ENCODE measurements around the gene CMYA5.
"Not testable (repeated sequence)": the region's sequence is repeated elsewhere in the genome, so short reads cannot be mapped to it uniquely, and the experiment has no call there.

CMYA5 gene

DNA sequence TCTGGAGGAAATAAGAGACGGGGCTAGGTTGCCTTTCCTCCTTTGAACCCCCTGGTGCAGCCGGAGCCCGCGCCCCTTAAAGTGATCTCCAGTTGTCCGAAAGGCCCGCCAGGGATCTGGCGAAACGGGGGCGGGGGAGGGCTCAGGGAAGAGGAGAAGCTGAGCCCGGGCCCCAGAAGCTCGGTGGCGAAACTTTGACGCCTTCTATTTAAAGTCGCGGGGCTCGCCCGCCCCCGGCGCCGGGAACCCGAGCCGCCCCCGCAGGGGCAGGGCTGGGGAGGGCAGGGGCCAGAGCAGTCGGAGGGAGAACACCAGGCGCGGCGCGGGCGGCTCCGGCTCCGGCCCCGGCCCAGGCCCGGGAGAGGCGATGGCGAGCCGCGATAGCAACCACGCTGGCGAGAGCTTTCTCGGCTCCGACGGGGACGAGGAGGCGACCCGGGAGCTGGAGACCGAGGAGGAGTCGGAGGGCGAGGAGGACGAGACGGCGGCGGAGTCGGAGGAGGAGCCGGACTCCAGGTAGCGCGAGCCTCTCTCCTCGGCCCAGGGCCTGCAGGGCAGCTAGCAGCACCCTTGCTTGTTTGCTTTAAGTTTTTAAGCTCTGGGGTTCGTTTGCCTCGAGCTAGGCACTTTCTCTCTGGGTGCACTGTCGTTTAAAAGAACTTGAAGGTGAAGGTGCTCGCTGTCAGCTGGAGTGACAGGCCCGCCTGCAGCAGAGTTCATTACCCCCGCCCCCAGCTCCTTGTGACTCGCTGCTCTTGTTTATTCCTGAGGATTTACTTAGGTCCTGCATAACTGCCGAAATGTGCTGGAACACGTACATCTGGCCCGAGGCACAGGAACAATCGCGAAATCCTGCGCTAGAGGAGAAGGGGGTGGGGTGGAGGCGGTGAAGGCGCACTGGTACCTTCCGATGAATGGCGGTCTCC, at the start of gene CMYA5:
Gene CMYA5, plus strand, starts transcription at position 296 of the 926 bp plus-strand sequence. Its CDS starts 72 bp downstream, at position 368.
- DNase-seq = no peak

DNA sequence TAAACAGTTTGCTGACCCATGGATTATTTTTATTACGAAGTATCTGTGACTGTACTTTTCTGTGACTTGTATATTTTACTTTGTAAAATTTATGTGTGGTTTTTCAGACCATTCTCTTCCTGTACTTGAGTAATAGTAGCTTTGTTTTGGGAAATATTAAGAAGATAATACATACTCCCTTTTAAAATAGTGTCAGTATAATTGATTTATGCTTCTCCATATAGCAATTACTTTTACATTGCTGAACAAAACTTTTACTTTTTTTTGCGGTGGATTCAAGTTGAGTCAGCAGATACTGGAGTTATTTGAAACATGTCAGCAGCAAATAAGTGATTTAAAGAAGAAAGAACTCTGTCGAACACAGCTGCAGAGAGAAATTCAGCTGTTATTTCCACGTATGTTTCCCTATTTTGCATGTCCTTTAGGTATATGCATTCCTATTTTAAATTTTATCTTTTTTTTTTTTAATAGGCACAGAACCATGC, 49.0 kb upstream of the CMYA5 start:
- no peak for DNase-seq

DNA sequence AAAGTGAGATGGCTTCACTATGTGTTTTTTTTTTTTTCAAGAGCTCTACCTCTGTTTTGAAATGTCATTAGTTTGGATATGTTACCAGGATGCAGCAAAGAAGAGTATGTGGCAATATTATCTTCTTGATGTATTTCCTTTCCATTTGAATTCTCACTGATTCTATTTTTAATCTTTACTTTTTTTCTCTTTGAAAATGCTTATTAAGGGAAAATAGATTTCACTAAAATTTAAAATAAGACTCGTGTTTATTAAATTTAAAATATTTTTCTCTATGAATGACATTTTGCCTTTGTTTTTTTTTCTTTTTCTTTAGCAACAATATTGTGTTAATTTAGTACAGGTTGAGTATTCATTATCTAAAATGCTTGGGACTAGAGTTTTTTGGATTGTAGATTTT, 48.2 kb upstream of the CMYA5 start:
- DNase-seq = no peak

DNA sequence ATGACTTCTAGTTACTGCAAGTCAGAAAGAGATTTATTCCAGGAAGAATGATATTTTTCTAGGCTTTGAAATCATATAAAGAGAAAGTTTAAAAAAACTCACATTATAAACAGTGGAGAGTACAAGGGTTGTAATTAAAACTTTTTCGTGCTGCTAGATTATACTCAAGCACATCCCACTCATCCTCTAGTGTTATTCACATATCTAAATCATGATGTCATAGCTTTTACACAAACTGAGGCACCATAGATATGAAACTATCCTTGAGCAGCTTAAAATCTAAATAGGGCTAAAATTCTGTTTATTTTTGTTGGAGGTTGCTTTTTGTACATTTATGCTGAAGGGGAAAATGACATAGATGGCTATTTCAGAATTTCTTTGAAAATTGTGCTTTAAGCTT, 47.4 kb upstream of the CMYA5 start:
- no peak for DNase-seq

DNA sequence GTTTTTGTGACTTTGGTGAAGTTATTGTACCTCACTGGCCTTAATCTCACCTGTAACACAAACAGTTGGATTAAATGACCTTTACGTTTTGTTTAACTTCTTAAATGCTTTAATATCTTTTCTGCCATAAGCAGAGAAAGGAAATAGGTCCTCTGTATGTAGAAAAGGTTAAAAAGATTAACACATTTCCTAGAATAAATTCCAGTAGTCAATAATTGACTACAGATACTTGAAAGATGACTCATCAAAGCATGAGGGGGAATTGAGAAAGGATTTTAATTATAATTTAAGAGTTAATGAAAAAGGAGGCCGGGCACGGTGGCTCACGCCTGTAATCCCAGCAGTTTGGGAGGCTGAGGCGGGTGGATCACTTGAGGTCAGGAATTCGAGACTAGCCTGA, 35.8 kb upstream of the CMYA5 start:
- DNase-seq = no peak

DNA sequence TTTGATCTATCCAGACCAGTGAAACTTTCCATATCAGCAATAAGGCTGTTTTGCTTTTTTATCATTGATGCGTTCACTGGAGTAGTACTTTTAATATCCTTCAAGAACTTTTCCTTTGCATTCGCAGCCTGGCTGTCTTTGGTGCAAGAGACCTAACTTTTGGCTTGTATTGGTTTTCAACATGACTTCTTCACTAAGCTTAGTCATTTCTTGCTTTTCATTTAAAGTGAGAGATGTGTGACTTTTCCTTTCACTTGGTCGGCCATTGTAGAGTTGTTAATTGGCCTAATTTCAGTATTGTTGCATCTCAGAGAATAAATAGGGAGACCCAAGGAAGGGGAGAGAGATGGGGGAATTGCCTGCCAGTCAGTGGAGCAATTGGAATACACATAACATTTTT, 26.4 kb upstream of the CMYA5 start:
- peak; percentile 39 for DNase-seq

DNA sequence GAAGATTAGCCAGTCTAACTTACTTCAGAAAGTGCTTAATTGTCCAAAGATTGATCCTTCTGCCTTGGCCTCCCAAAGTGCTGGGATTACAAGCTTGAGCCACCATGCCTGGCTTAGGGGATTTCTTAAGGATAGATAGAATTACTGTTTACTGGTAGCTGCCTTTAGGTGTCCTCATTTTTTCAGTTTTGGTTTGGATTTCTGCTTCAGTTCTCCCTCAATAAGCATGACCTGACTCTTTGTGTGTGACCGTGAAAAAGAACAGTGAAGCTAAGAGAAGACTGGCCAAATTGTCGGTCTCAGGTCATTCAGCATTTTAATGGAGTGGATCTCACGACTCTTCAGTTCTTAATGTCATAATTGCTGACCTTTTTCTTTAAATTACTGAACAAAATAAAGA, 22.9 kb upstream of the CMYA5 start:
- DNase-seq = no peak

DNA sequence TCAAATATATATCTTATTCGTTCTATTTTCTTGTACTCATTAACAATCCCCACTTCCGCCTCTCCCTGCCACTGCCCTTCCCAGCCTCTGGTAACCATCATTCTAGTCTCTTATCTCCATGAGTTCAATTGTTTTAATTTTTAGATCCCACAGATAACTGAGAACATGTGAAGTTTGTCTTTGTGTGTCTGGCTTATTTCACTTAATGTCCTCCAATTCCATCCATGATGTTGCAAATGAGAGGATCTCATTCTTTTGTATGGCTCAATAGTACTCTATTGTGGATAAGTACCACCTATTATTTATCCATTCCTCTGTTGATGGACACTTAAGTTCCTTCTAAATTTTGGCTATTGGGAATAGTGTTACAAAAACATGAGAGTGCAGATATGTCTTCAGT, 17.2 kb upstream of the CMYA5 start:
- no peak for DNase-seq

DNA sequence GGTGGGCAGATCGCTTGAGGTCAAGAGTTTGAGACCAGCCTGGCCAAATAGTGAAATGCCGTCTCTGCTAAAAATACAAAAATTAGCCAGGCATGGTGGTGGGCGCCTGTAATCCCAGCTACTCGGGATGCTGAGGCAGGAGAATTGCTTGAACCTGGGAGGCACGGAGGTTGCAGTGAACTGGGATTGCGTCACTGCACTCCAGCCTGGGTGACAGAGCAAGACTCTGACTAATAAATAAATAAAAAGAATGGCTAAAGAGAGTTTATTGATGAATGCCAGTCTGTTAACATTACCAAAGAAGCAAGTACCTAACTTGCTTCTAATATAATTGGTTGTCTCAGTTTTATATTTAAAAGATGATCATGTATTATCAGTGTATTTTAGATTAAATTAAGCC, 13.3 kb upstream of the CMYA5 start:
- DNase-seq = not testable (repeated sequence)

DNA sequence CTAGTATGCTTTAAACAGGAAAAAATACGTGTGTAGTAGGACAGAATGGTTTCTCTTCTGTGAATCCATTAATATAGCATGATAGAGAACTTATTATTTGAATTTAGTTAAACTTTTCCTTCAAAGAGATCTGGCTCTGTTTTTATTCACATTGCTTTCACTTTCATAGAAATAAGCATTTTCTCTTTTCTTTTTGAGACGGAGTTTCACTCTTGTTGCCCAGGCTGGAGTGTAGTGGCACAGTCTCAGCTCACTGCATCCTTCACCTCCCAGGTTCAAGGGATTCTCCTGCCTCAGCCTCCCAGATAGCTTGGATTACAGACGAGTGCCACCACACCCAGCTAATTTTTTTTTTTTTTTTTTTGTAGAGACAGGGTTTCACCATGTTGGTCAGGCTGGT, 7.5 kb upstream of the CMYA5 start:
- DNase-seq = not testable (repeated sequence)

DNA sequence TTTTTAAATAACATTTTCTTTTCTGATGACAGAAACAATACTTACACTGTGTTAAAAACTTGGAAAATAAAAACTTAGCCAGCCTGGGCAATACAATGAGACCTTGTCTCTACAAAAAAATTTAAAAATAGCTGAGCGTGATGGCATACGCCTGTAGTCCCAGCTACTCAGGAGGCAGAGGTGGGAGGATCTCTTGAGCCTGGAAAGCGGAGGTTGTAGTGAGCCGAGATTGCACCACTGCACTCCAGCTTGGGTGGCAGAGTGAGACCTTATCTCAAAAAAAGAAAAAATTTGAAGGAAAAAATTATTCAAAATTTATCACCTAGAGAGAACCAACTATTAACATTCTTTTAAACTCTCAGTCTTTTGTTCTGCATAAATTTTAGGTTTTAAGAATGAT, 4.9 kb upstream of the CMYA5 start:
- DNase-seq = no peak

DNA sequence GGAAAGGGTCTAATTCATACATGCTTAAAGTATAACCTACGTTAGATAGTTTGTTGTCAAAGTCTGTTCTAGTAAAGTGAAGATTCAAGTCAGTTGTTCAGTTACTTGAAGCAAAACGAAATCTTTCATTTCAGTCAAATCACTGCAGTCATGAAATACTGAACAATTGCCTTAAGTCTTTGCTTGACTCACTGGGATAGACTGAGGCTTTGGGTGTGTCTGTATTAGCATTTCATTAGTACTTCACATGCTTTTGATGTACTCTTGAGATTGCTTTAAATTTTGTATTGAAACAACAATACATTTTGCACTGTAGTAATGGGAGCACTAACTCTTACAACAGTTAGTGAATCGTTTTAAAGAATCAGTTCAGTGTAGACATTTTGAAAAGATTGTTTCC, 4.0 kb upstream of the CMYA5 start:
- DNase-seq = no peak

DNA sequence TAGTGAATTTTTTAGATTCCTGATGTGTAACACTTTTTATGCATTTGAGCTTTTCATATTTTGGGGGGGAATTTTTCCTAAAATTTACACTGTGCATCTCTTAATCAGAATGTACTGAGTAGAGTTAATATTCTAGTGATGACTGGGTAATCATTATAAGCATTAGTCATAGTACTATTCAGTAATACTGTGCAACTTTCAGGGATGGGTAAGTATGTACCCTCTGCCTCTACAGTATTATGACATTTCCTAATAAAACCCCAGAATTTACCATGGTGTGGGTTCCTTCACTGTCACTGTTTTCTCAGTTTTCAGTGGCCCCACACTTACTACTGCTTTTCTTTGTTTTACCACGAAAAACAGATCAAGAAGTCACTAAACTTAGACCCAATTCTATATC, 2.8 kb upstream of the CMYA5 start:
- DNase-seq = no peak

DNA sequence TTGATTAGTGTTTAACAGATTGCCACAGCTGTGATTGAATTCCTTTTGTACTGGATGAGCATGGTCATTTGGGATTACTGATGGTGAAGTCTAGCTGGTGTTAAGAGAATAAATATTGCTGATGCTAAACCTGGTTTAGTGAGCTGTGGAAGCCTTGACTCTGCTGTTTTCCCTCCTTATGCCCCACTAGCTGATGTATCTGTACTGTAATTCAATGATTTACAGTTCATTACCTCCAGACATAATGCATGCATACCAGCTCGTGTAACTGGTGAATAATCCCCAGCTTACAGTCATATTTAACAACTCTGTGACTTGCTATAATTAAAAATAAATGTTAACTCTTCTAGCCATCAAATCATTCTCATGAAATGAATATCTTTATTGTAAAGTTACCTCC, 1.7 kb upstream of the CMYA5 start:
- DNase-seq = no peak

DNA sequence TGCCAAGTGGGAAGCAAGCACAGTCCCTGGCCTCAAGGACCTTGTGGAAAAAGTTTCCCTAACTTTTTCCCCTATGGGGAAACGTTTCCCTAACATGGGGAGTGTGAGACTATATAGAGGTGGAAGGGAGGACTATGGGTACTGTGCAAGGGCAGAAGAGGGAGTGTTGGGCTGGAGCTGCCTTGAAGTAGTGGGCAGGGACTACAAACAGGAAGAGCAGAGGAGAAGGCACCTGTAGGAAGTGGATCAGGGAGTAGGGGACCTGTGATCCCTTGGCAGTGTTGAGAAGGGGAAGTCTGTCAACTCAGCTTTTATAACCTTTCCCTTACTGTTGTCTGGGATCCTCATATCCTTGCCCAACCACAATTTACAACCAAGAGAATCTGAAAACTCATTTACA, 1.4 kb downstream of the CMYA5 start:
- no peak for DNase-seq

DNA sequence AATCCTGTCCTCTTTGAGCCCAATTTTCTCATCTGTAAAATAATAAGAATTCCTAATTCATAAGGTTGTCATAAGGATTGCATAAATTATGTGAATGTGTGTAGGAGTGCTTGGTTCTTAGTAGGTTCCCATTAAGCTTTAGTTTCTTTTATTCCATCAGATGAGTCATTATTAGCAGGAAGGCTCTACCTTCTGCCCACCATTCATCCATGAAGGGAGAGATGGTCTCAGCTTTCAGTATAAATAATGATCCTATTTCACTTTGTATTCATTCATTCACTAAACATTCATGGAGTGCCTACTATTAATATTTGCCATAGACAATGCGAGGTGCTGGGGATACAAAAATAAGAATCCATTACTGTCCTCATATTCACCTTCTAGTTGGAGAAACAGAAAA, 3.0 kb downstream of the CMYA5 start:
- DNase-seq = no peak

DNA sequence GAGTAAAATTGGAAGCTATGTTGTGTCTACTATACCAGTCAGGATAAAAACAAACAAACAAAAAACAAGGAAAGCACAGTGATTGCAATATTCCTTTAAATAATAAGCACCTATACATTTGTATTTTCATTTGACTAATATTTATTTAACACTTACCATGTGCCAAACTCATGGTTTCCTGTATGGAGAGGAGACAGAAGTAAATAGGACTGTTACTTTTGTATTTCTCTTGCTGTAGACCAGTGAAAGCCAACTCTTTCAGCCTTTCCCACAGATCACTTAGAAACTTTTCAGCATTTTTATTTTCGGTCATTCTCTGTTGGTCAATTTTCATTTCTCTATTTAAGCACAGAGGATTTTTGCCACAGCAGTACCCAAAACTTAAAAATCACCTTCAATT, 4.5 kb downstream of the CMYA5 start:
- no peak for DNase-seq

DNA sequence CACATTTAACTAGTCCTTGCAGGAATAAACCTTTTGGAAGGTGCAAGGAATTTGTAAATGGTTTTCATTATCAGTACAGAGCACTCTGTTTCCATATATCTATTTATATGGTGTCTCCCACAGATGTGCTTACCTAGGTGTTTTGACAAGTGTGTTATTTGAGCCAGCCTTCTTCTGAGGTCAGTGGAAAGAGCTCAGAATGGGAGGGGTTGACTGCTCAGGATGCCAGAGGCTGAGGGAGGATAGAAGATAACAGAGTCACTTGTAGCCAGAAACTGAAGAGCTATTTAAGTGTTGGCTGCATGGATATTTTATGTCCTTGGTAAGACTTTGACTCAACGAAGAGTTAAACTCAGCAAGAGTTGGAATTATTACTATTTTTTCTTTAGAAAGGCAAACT, 5.0 kb downstream of the CMYA5 start:
- no peak for DNase-seq

DNA sequence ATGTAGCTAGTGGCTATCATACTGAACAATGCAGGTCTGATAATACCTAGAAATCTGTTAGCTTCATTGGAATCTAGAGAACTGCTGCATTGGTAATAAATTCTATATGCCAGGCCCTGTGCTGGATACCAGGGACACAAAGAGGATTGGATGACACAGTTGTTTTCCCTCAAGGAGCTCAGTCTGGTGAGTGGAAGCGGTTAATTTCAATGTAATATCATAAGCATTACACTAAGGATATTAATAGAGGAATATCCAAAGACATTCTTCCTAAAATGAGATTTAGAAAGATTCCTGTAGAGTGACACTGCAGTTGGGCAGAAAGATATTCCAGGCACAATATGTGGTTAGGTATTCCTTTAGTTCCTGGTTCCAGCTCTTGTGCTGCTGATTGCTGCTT, 5.9 kb downstream of the CMYA5 start:
- no peak for DNase-seq

DNA sequence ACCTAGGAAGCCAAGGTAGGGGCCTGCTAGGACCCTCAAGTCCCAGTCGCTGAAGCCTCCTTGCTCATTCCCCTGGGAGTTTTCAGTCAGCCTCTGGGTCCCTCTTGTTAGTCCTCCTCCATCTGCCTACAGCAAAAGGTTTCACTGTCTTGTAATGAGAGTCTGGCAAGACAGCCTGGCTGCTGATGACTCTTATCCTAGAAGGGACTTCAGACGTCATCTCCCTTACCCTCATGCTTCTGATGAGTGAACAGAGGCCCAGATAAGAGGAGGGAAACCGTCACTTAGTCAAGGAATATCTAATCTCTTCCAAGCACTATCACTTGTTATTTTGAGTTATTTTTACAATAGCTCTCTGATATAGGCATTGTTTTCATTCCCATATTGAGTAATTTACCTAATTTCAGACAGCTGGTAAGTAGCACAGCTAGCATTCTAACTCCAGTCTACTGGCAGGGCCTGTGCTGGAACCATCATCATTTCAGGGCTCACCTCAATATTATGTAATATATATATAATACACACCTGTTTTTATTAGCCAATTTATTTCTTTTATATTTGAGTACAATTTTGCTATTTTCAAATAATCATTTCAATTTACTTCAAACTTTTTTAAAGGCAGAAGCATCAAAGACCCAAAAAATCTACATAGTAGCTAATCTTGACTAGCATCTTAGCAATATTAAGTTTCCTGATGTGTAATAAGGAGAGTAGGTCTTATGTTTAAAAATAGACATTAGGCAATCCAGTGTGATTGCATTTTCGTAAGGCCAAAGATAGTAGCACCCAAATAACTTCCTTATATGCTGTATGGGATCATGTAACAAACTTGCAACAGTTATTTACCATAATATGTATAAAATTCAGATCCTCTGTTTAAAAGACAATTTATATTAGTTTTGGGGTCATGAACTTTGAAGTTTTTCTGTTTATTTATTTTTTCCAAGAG, 7.9 kb downstream of the CMYA5 start:
- peak; percentile 16 for DNase-seq

DNA sequence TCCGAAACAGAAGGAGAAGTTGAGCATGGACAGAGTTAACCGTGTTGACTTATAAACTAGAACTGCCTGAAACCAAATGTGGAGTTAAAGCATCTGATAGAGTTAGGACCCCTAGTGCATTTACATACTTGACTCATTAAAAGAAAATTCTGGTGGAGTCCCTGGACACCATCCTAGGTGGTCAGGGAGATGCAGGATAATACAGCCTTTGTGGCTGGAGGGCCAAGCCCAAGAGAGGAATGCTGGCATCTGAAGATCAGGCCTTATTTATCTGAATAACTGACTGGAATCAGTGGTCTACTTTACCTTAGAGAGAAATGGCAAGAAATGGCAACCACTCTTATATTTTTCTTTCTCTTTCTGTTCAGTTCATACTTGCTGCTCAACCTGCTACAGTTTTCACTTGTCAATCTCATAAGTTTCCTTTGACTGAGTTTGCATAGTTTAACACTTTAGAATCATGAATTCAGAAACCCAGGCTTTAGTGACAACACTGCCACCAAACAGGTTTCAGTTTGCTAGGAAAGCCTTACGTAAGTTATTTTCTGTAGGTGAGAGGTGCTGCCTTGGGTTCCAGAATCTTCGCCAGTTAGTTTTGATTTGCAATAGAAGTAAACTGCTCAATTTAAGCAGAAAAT, 10.2 kb downstream of the CMYA5 start:
- peak; percentile 36 for DNase-seq

DNA sequence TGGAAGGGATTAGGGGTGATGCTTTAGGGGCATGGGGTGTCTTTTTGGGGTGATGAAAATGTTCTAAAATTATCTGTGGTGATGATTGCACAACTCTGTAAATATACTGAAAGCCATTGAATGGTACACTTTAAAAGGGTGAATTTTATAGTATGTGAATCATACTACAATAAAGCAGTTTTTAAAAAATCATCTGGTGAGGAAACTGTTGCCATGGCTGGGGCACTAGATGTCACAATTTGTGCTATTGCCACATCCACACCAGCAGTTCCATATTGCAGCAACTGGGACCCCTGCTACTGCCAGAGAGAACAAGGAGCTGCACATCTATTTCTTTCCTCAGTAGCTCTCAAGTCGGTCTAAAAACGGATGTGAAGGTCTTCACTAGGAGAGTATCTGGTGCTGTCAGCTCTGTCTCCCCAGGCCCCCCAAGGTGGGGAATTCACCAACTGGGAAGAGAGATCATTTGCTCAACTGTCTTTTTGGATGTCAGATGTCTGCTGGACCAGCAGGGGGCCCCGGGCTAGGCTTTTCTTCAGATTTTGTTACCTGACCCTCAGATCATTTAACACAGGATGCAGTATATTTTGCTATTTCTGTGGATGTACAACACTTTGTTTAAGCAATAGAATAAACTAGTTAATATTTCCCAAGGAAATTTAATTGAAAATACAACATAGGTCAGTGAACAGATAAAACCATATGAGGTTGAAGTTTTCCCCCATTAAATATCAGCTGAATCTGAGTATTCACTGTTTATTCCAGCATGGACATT, 13.2 kb downstream of the CMYA5 start:
- DNase-seq = peak; percentile 20

DNA sequence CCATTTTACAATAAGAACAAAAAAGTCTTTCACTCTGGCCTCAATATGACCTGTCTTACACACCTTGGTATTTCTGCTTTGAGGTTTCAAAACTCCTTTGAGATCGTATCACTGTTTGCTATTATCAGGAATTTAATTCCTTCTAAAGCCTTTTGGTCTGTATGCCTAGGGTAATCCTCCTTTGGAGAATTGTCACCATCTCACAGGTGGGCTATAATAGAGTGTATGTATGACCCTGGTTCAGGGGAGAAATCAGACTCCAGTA, 13.7 kb downstream of the CMYA5 start:
- no peak for DNase-seq

All from activated CD4-positive, alpha-beta T cell treated with anti-CD3 and anti-CD28 coated beads, Interleukin-2, Interleukin-6, amounts not matched to agents 100 ng/mL and 50 ng/mL, durations not matched to agents 16 hours and 8 hours (primary cell).